Fibroblast of mammary gland (primary cell): ENCODE results near the gene EIF5A.
A peak's percentile ranks its signal among the peaks of the same experiment; 100 is the strongest.

Source experiments
- DNase-seq: peaks from one replicate; pipeline ENCODE4 v3.0.0-alpha.2; 2010; ENCODE audit warnings: low read depth
- H3K4me3 ChIP-seq: 2 replicates; pipeline ENCODE4 v1.5.1; 2011; ENCODE audit warnings: low read depth, mild to moderate bottlenecking, low read length, moderate library complexity; ENCODE audit not compliant: control insufficient read depth
- TF ChIP-seq, protein P1 (sequence below): conservative IDR thresholded peaks from 2 replicates; pipeline ENCODE4 v1.5.1; 2011; ENCODE audit warnings: low read depth, low read length, inconsistent platforms; ENCODE audit not compliant: control insufficient read depth, insufficient read depth

EIF5A gene

DNA sequence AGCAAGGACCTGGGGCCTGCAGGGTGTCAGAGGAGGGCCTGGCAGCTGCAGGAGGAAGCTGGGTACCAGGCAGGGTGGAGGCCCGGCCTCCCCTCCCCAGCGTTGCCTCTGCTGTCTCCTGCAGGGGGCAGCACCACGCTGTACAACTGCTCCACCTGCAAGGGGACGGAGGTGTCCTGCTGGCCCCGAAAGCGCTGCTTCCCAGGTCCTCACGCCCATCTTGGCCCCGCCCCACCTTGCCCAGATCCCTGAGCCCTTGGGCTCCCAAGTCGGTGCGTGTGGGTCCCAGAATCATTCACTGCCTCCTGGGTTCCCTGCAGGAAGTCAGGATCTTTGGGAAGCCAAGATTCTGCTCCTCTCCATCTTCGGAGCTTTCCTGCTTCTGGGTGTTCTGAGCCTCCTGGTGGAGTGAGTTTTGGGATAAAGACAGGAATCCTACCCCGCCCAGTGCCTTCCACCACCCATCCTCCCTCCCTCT, 48.7 kb downstream of the EIF5A start:
- DNase-seq, result peak; percentile 66
- no peak overlapping the region for H3K4me3 ChIP-seq
- TF ChIP-seq, protein P1, sequence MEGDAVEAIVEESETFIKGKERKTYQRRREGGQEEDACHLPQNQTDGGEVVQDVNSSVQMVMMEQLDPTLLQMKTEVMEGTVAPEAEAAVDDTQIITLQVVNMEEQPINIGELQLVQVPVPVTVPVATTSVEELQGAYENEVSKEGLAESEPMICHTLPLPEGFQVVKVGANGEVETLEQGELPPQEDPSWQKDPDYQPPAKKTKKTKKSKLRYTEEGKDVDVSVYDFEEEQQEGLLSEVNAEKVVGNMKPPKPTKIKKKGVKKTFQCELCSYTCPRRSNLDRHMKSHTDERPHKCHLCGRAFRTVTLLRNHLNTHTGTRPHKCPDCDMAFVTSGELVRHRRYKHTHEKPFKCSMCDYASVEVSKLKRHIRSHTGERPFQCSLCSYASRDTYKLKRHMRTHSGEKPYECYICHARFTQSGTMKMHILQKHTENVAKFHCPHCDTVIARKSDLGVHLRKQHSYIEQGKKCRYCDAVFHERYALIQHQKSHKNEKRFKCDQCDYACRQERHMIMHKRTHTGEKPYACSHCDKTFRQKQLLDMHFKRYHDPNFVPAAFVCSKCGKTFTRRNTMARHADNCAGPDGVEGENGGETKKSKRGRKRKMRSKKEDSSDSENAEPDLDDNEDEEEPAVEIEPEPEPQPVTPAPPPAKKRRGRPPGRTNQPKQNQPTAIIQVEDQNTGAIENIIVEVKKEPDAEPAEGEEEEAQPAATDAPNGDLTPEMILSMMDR, result peak; percentile 80

DNA sequence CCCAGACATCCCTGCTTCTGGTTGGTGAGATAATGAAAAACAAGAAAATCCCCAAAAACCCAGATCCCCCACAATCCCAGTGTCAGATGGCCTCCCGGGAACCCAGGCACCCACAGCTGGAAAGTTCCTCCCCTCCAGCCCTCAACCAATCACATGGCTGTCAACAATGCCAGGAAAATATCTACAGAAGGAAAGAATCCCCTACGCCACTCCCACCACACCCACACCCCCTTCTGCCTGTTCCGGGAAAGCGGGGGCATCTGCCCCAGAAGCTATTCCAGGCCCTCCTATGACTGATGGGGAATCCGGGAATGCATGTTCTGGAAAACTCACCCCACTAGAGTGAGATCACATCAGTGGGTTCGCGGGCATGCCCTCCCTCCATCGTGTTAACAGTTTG, 49.3 kb downstream of the EIF5A start:
- TF ChIP-seq, protein P1, result no peak
- DNase-seq, result no peak
- H3K4me3 ChIP-seq, result no peak overlapping the region

DNA sequence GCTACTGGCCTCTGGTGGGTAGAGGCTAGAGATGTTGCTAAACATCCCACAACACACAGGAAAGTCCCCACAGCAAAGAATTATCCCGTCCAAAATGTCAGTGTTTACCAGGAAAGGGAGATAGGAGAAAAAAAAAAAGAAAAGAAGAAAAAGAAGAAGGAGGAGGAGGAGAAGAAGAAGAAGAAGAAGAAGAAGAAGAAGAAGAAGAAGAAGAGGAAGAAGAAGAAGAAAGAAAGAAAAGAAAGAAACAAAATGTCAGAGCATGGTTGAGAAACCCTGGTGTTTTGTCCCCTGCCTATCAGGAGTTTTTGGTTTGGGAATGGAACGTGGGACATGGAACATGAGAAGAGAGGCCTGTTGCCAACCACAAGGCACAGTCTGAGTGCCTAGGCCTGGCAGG, 50.0 kb downstream of the EIF5A start:
- H3K4me3 ChIP-seq, result no peak overlapping the region
- TF ChIP-seq, protein P1, result no peak
- no peak for DNase-seq

DNA sequence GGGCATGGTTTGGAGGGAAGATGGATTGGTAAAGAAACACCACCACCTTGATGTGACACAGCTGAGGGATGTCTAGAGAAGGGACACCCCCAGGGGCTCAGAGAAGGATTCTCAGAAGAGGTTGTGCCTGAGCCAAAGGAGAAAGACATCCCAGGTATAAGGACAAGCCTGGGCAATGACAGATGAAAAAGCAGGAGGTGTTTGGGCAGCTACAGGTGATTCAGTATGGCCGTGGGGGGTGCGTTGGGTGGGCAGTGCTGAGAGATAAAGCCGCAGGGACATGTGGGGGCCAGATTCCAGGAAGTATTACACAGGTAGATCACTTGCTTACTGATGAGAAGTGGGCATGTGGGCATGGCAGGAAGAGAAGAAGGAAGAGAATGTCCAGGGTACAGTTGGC, 54.5 kb downstream of the EIF5A start:
- DNase-seq, result no peak
- H3K4me3 ChIP-seq, result no peak overlapping the region
- TF ChIP-seq, protein P1, result no peak
